IPS-11a (cell line): ENCODE measurements around the gene CAMSAP1.

Experiments
- H3K4me3 ChIP-seq: one replicate; pipeline ENCODE4 v1.5.1; 2013; ENCODE audit warnings: low read depth, low read length, control low read depth

The CAMSAP1 gene

GRCh38 chr9:135883410-135884089 is 23.8 kb downstream of the CAMSAP1 start:
- H3K4me3 ChIP-seq, result no peak overlapping the region

GRCh38 chr9:135882011-135882410 is 25.3 kb downstream of the CAMSAP1 start:
- no peak overlapping the region for H3K4me3 ChIP-seq

GRCh38 chr9:135880438-135880837 is 26.9 kb downstream of the CAMSAP1 start:
- no peak overlapping the region for H3K4me3 ChIP-seq

- H3K4me3 ChIP-seq, result no peak overlapping the region
Measured at GRCh38 chr9:135879619-135880018, 27.7 kb downstream of the CAMSAP1 start.

GRCh38 chr9:135879237-135879601 is 28.1 kb downstream of the CAMSAP1 start:
- H3K4me3 ChIP-seq, result no peak overlapping the region

- H3K4me3 ChIP-seq, result no peak overlapping the region
Measured at GRCh38 chr9:135878528-135879236, 28.7 kb downstream of the CAMSAP1 start.

- H3K4me3 ChIP-seq, result no peak overlapping the region
Measured at GRCh38 chr9:135877791-135878527, 29.4 kb downstream of the CAMSAP1 start.

GRCh38 chr9:135876936-135877335 is 30.4 kb downstream of the CAMSAP1 start:
- no peak overlapping the region for H3K4me3 ChIP-seq

- no peak overlapping the region for H3K4me3 ChIP-seq
Measured at GRCh38 chr9:135874859-135875258, 32.5 kb downstream of the CAMSAP1 start.

GRCh38 chr9:135869909-135870308 is 37.4 kb downstream of the CAMSAP1 start:
- no peak overlapping the region for H3K4me3 ChIP-seq

- no peak overlapping the region for H3K4me3 ChIP-seq
Measured at GRCh38 chr9:135865531-135865930, 41.8 kb downstream of the CAMSAP1 start.

- no peak overlapping the region for H3K4me3 ChIP-seq
Measured at GRCh38 chr9:135864447-135865049, 42.8 kb downstream of the CAMSAP1 start.

- no peak overlapping the region for H3K4me3 ChIP-seq
Measured at GRCh38 chr9:135862809-135863208, 44.5 kb downstream of the CAMSAP1 start.

- H3K4me3 ChIP-seq, result no peak overlapping the region
Measured at GRCh38 chr9:135858491-135859185, 48.7 kb downstream of the CAMSAP1 start.

GRCh38 chr9:135857843-135858242 is 49.5 kb downstream of the CAMSAP1 start:
- H3K4me3 ChIP-seq, result no peak overlapping the region

GRCh38 chr9:135857371-135857786 is 50.0 kb downstream of the CAMSAP1 start:
- no peak overlapping the region for H3K4me3 ChIP-seq

- no peak overlapping the region for H3K4me3 ChIP-seq
Measured at GRCh38 chr9:135851748-135852147, 55.6 kb downstream of the CAMSAP1 start.

GRCh38 chr9:135850737-135851136 is 56.6 kb downstream of the CAMSAP1 start:
- no peak overlapping the region for H3K4me3 ChIP-seq

- no peak overlapping the region for H3K4me3 ChIP-seq
Measured at GRCh38 chr9:135849181-135849580, 58.2 kb downstream of the CAMSAP1 start.

- no peak overlapping the region for H3K4me3 ChIP-seq
Measured at GRCh38 chr9:135848341-135849047, 58.9 kb downstream of the CAMSAP1 start.
